A673 (cell line): ENCODE measurements around the gene KDM1A. TPM values are rescaled to one million over a fixed set of nuclear protein-coding genes. Genes with fewer than 3 reads are reported as not detected.

Experiments used
- BruUV-seq: library from RNA; stranded (reverse); fragments of 400-500 nt; replicated peaks from 2 replicates; lab custom pipeline; 2021; lab: Mats Ljungman, UMichigan
- CTCF ChIA-PET: fragments of 300-600 bp; sonication (Branson Sonifier 250); formaldehyde crosslinking; loops from one replicate; lab custom pipeline; 2022; ENCODE audit warnings: antibody characterized with exemption; lab: Charles Lee
- POLR2A ChIA-PET: fragments of 300-600 bp; sonication (Branson Sonifier 250); formaldehyde crosslinking; loops from one replicate; lab custom pipeline; 2022; ENCODE audit warnings: antibody characterized with exemption; ENCODE audit not compliant: low non-redundant PET; lab: Charles Lee
- DNase-seq: peaks from one replicate; pipeline ENCODE4 v3.0.0-alpha.2; 2015; ENCODE audit warnings: low spot score
- H3K27ac ChIP-seq: fragments of 200-600 bp; sonication (generic); 2 replicates; pipeline ENCODE4 v1.5.1; 2016; ENCODE audit warnings: mixed run types, low read depth, mild to moderate bottlenecking, mixed read lengths, antibody characterized with exemption, low read length; ENCODE audit not compliant: poor library complexity, severe bottlenecking
- H3K27me3 ChIP-seq: fragments of 200-600 bp; sonication (generic); replicated peaks from 2 replicates; pipeline ENCODE4 v1.6.1; 2017; ENCODE audit warnings: mixed run types, low read depth, mild to moderate bottlenecking, mixed read lengths, antibody characterized with exemption, low read length; ENCODE audit not compliant: insufficient read depth, poor library complexity
- H3K36me3 ChIP-seq: fragments of 200-600 bp; sonication (generic); 2 replicates; pipeline ENCODE4 v1.6.1; 2016; ENCODE audit warnings: mixed run types, mild to moderate bottlenecking, mixed read lengths, antibody characterized with exemption, low read length; ENCODE audit not compliant: insufficient read depth, poor library complexity, severe bottlenecking
- H3K4me1 ChIP-seq: fragments of 200-600 bp; sonication (generic); 2 replicates; pipeline ENCODE4 v1.6.1; 2017; ENCODE audit warnings: mixed run types, mild to moderate bottlenecking, mixed read lengths, antibody characterized with exemption, low read length; ENCODE audit not compliant: insufficient read depth, poor library complexity, severe bottlenecking
- H3K4me3 ChIP-seq: fragments of 200-600 bp; sonication (generic); 2 replicates; pipeline ENCODE4 v1.5.1; 2016; ENCODE audit warnings: low read depth, mixed run types, mild to moderate bottlenecking, mixed read lengths, low read length; ENCODE audit not compliant: poor library complexity, severe bottlenecking
- H3K9me3 ChIP-seq: fragments of 200-600 bp; sonication (generic); 2 replicates; pipeline ENCODE4 v1.6.1; 2016; ENCODE audit warnings: mixed run types, low read depth, mild to moderate bottlenecking, mixed read lengths, antibody characterized with exemption, low read length; ENCODE audit not compliant: poor library complexity, severe bottlenecking
- CTCF ChIP-seq: fragments of 300-800, 200-600 bp; sonication (generic); conservative IDR thresholded peaks from 2 replicates; pipeline ENCODE4 v1.5.1; 2017; ENCODE audit warnings: low read depth, mild to moderate bottlenecking, antibody characterized with exemption, low read length, moderate library complexity, mixed read lengths
- EZH2 ChIP-seq: fragments of 200-600 bp; sonication (generic); IDR thresholded peaks from 2 replicates; pipeline ENCODE4 v1.6.1; 2017; ENCODE audit warnings: borderline replicate concordance, low read depth, mild to moderate bottlenecking, mixed read lengths, antibody characterized with exemption, low read length; ENCODE audit not compliant: poor library complexity, severe bottlenecking
- intact Hi-C: fragments of 100-400 bp; cut with micrococcal nuclease; formaldehyde crosslinking; loops from one replicate; pipeline ENCODE4 v1.10.0; 2022; ENCODE audit not compliant: unreplicated experiment
- total RNA-seq: library from RNA; stranded (reverse); gene quantifications from 2 replicates; pipeline ENCODE4 v1.2.3, GENCODE V29; 2021

KDM1A gene
- total RNA-seq, 1 experiment from 2014 or later: 201 TPM

GRCh38 chr1:23083714-23084480, 64.6 kb downstream of the KDM1A start:
- POLR2A ChIA-PET: no interaction called here
- CTCF ChIA-PET: no interaction called here
- no peak for DNase-seq
- Histone ChIP-seq H3K9me3 (no peaks in the 10 kb centered on the region), H3K4me1 (no peaks in the 10 kb centered on the region), H3K27me3 (no peaks in the 10 kb centered on the region), H3K27ac (no peak overlapping the region), H3K36me3 (peaks cover 82% of the 10 kb centered on the region), H3K4me3 (no peak overlapping the region)
- intact Hi-C loops: no loop called here
- TF ChIP-seq EZH2: no peak
- no peak for TF ChIP-seq CTCF
- no TSS peak for BruUV-seq

GRCh38 chr1:23084880-23085279, 65.6 kb downstream of the KDM1A start:
- Histone ChIP-seq H3K9me3 (no peaks in the 10 kb centered on the region), H3K4me1 (no peaks in the 10 kb centered on the region), H3K27ac (no peak overlapping the region), H3K4me3 (no peak overlapping the region), H3K36me3 (peaks cover 73% of the 10 kb centered on the region), H3K27me3 (no peaks in the 10 kb centered on the region)
- no TSS peak for BruUV-seq
- no peak for DNase-seq
- intact Hi-C loops: no loop called here
- POLR2A ChIA-PET: interaction anchor here (0.7 kb wide), 1 partner anchor 16 kb away, joined by 3 read pairs; no protein-coding TSS in a partner anchor
- CTCF ChIA-PET: interaction anchor here (1.4 kb wide), 1 partner anchor 98 kb away, joined by 3 read pairs; no protein-coding TSS in a partner anchor
- no peak for TF ChIP-seq EZH2
- TF ChIP-seq CTCF: no peak

GRCh38 chr1:23085696-23086095, 66.4 kb downstream of the KDM1A start:
- intact Hi-C loops: no loop called here
- H3K36me3 ChIP-seq: peaks cover 64% of the 10 kb centered on the region

More at GRCh38 chr1:23085696-23086095, 66.4 kb downstream of the KDM1A start:
- no peaks in the 10 kb centered on the region for H3K9me3 ChIP-seq
- no TSS peak for BruUV-seq
- no peaks in the 10 kb centered on the region for H3K27me3 ChIP-seq
- H3K27ac ChIP-seq: no peak overlapping the region
- no peaks in the 10 kb centered on the region for H3K4me1 ChIP-seq
- ChIA-PET CTCF (interaction anchor here (1.4 kb wide), 1 partner anchor 98 kb away, joined by 3 read pairs; no protein-coding TSS in a partner anchor), POLR2A (no interaction called here)
- TF ChIP-seq EZH2 (no peak), CTCF (no peak)
- H3K4me3 ChIP-seq: no peak overlapping the region
- DNase-seq: no peak
